Lower leg skin (tissue), 3 donors: Measurements from ENCODE around the gene MEGF6.

Source experiments
- CTCF ChIP-seq, 3 donors: fragments of 450-650 bp; IDR thresholded peaks; one replicate each; pipeline ENCODE4 v1.5.1; 2016; ENCODE audit warnings: antibody characterized with exemption in 3 of 3, mild to moderate bottlenecking in 3 of 3, moderate library complexity in 2 of 3
- POLR2A ChIP-seq, 2 donors: fragments of 450-650 bp; IDR thresholded peaks; one replicate each; pipeline ENCODE4 v1.6.1; 2016 to 2017; ENCODE audit warnings: antibody characterized with exemption in 2 of 2, mild to moderate bottlenecking in 1 of 2, moderate library complexity in 1 of 2

GRCh38 chr1:3634059-3634800 is 22.9 kb upstream of the MEGF6 start:
- TF ChIP-seq POLR2A (IDR thresholded peaks at IDR 0.05), result no peak
- TF ChIP-seq CTCF (IDR thresholded peaks at IDR 0.05), result no peak
